Common myeloid progenitor, CD34-positive (primary cell): ENCODE results near the gene MYO3B.
A peak's percentile ranks its signal among the peaks of the same experiment; 100 is the strongest.
"Not testable (repeated sequence)": the region's sequence is repeated elsewhere in the genome, so short reads cannot be mapped to it uniquely, and the experiment has no call there.

Experiments
- CTCF ChIA-PET: fragments of 350-600 bp; sonication (Branson Sonifier 250); formaldehyde crosslinking; loops from one replicate; lab custom pipeline; 2021; ENCODE audit warnings: antibody characterized with exemption; lab: Charles Lee
- POLR2A ChIA-PET: fragments of 350-600 bp; sonication (Branson Sonifier 250); formaldehyde crosslinking; loops from one replicate; lab custom pipeline; 2021; ENCODE audit warnings: antibody characterized with exemption; lab: Charles Lee
- DNase-seq, 3 donors: peaks; one replicate each; pipeline versions ENCODE4 v3.0.0 to v3.0.0-alpha.2; 2013
- H3K27ac ChIP-seq, 2 experiments: 1 replicate in 1 of 2; 2 replicates in 1 of 2; pipeline ENCODE4 v1.7.0; 2013; ENCODE audit warnings: inconsistent platforms in 2 of 2, low read length in 2 of 2, mild to moderate bottlenecking in 2 of 2, low read depth in 1 of 2, moderate library complexity in 1 of 2; ENCODE audit not compliant: severe bottlenecking in 2 of 2, insufficient read depth in 1 of 2, poor library complexity in 1 of 2
- H3K27me3 ChIP-seq, 5 experiments: replicated peaks in 2 of 5; 1 replicate in 3 of 5; 2 replicates in 2 of 5; pipeline versions ENCODE4 v1.6.1 to v1.7.0; 2013; ENCODE audit warnings: low read length in 4 of 5, mild to moderate bottlenecking in 2 of 5, moderate library complexity in 2 of 5, inconsistent platforms in 1 of 5; ENCODE audit not compliant: insufficient read depth in 5 of 5, control insufficient read depth in 4 of 5
- H3K36me3 ChIP-seq, 4 experiments: 1 replicate in 2 of 4; 2 replicates in 2 of 4; pipeline versions ENCODE4 v1.6.1 to v1.7.0; 2013; ENCODE audit warnings: low read length in 3 of 4, control low read depth in 1 of 4, mild to moderate bottlenecking in 1 of 4; ENCODE audit not compliant: control insufficient read depth in 4 of 4, insufficient read depth in 4 of 4
- H3K4me1 ChIP-seq, 4 experiments: 1 replicate in 3 of 4; 2 replicates in 1 of 4; pipeline versions ENCODE4 v1.6.1 to v1.7.1; 2013; ENCODE audit warnings: low read length in 3 of 4, mild to moderate bottlenecking in 3 of 4, control low read depth in 1 of 4, inconsistent platforms in 1 of 4, moderate library complexity in 1 of 4; ENCODE audit not compliant: control insufficient read depth in 4 of 4, insufficient read depth in 4 of 4; ENCODE audit errors: control extremely low read depth in 1 of 4
- H3K4me3 ChIP-seq, 7 experiments: 1 replicate in 4 of 7; 2 replicates in 3 of 7; pipeline versions ENCODE4 v1.5.1 to v1.7.0; 2013; ENCODE audit warnings: mild to moderate bottlenecking in 7 of 7, low read length in 6 of 7, moderate library complexity in 6 of 7, inconsistent platforms in 2 of 7, low read depth in 2 of 7, control low read depth in 1 of 7; ENCODE audit not compliant: insufficient read depth in 4 of 7, control insufficient read depth in 1 of 7; ENCODE audit errors: extremely low read depth in 1 of 7
- H3K9me3 ChIP-seq, 5 experiments: 1 replicate in 4 of 5; 2 replicates in 1 of 5; pipeline versions ENCODE4 v1.6.1 to v1.7.1; 2013; ENCODE audit warnings: low read length in 4 of 5, mild to moderate bottlenecking in 2 of 5, inconsistent platforms in 1 of 5, low read depth in 1 of 5, moderate library complexity in 1 of 5; ENCODE audit not compliant: control insufficient read depth in 4 of 5, insufficient read depth in 2 of 5; ENCODE audit errors: control extremely low read depth in 1 of 5
- WGBS: methylation state at CpG from one replicate; pipeline ENCODE4 v1.1.5; 2013; ENCODE audit not compliant: insufficient coverage; 5-methylcytosine and 5-hydroxymethylcytosine counted together

The MYO3B gene

GRCh38 chr2:170465241-170465640, 287.3 kb downstream of the MYO3B start:
- ChIA-PET CTCF (interaction anchor here (0.6 kb wide), 1 partner anchor 55 kb away, joined by 3 read pairs; no protein-coding TSS in a partner anchor), POLR2A (no interaction called here)
- no peak for DNase-seq
- Histone ChIP-seq H3K9me3 (peaks cover 0 to 3% (median 0%) of the 10 kb centered on the region in 5 experiments), H3K4me3 (no peak overlapping the region), H3K4me1 (no peaks in the 10 kb centered on the region), H3K27me3 (no peaks in the 10 kb centered on the region), H3K27ac (no peak overlapping the region), H3K36me3 (no peaks in the 10 kb centered on the region)
- 92% methylated on average over 2 of the region's 4 CpGs for WGBS

- POLR2A ChIA-PET, result no interaction called here
- Histone ChIP-seq H3K27ac (no peak overlapping the region), H3K4me1 (no peaks in the 10 kb centered on the region), H3K36me3 (no peaks in the 10 kb centered on the region), H3K27me3 (no peaks in the 10 kb centered on the region), H3K9me3 (peaks cover 0 to 5% (median 0%) of the 10 kb centered on the region in 5 experiments), H3K4me3 (no peak overlapping the region)
- DNase-seq, result no peak
- CTCF ChIA-PET, result interaction anchor here (1.0 to 1.3 kb wide), 2 partner anchors 15 to 57 kb away, joined by 3 to 4 read pairs; no protein-coding TSS in a partner anchor
- WGBS, result 99% methylated on average over 6 of the region's 8 CpGs
These were observed 288.7 kb downstream of the MYO3B start for GRCh38 chr2:170466632-170467031.

- no CpG with 5 or more reads among the region's 1 CpG for WGBS
- no peak overlapping the region for H3K4me3 ChIP-seq
- H3K27ac ChIP-seq, result no peak overlapping the region
- POLR2A ChIA-PET, result no interaction called here
- H3K27me3 ChIP-seq, result no peaks in the 10 kb centered on the region
- CTCF ChIA-PET, result no interaction called here
- DNase-seq, result peak in 1 of 3 donors; percentile 8
- H3K9me3 ChIP-seq, result peaks cover 0 to 5% (median 0%) of the 10 kb centered on the region in 5 experiments
- H3K4me1 ChIP-seq, result no peaks in the 10 kb centered on the region
- no peaks in the 10 kb centered on the region for H3K36me3 ChIP-seq
These were observed 289.8 kb downstream of the MYO3B start for GRCh38 chr2:170467568-170468422.

- H3K4me1 ChIP-seq, result no peaks in the 10 kb centered on the region
- H3K27me3 ChIP-seq, result no peaks in the 10 kb centered on the region
- no peaks in the 10 kb centered on the region for H3K36me3 ChIP-seq
- H3K4me3 ChIP-seq, result no peak overlapping the region
- WGBS, result 93% methylated on average over 4 of the region's 4 CpGs
- ChIA-PET POLR2A (no interaction called here), CTCF (no interaction called here)
- H3K27ac ChIP-seq, result no peak overlapping the region
- no peak for DNase-seq
- peaks cover 0 to 5% (median 0%) of the 10 kb centered on the region in 5 experiments for H3K9me3 ChIP-seq
These were observed 290.6 kb downstream of the MYO3B start for GRCh38 chr2:170468557-170468956.

- CTCF ChIA-PET, H3K36me3 ChIP-seq, H3K9me3 ChIP-seq, H3K4me3 ChIP-seq, DNase-seq, H3K4me1 ChIP-seq, H3K27ac ChIP-seq, POLR2A ChIA-PET, H3K27me3 ChIP-seq: not testable (repeated sequence)
- 100% methylated on average over 3 of the region's 4 CpGs for WGBS
These were observed 294.6 kb downstream of the MYO3B start for GRCh38 chr2:170472498-170472897.

GRCh38 chr2:170475878-170476277, 297.9 kb downstream of the MYO3B start:
- Histone ChIP-seq H3K27me3 (no peaks in the 10 kb centered on the region), H3K9me3 (no peaks in the 10 kb centered on the region), H3K4me1 (no peaks in the 10 kb centered on the region), H3K36me3 (no peaks in the 10 kb centered on the region), H3K4me3 (no peak overlapping the region), H3K27ac (no peak overlapping the region)
- POLR2A ChIA-PET, result no interaction called here
- WGBS, result 91% methylated on average over 4 of the region's 6 CpGs
- CTCF ChIA-PET, result no interaction called here
- no peak for DNase-seq

GRCh38 chr2:170477630-170478029, 299.7 kb downstream of the MYO3B start:
- H3K4me1 ChIP-seq, result no peaks in the 10 kb centered on the region
- no peak overlapping the region for H3K27ac ChIP-seq
- no peaks in the 10 kb centered on the region for H3K36me3 ChIP-seq
- no peak for DNase-seq
- POLR2A ChIA-PET, result no interaction called here
- no peak overlapping the region for H3K4me3 ChIP-seq
- no peaks in the 10 kb centered on the region for H3K9me3 ChIP-seq
- CTCF ChIA-PET, result no interaction called here
- no peaks in the 10 kb centered on the region for H3K27me3 ChIP-seq
- 50% methylated on average over 2 of the region's 4 CpGs for WGBS
